ENCODE measurements around the gene CD81.
A peak's percentile ranks its signal among the peaks of the same experiment; 100 is the strongest.

Gene CD81

DNA sequence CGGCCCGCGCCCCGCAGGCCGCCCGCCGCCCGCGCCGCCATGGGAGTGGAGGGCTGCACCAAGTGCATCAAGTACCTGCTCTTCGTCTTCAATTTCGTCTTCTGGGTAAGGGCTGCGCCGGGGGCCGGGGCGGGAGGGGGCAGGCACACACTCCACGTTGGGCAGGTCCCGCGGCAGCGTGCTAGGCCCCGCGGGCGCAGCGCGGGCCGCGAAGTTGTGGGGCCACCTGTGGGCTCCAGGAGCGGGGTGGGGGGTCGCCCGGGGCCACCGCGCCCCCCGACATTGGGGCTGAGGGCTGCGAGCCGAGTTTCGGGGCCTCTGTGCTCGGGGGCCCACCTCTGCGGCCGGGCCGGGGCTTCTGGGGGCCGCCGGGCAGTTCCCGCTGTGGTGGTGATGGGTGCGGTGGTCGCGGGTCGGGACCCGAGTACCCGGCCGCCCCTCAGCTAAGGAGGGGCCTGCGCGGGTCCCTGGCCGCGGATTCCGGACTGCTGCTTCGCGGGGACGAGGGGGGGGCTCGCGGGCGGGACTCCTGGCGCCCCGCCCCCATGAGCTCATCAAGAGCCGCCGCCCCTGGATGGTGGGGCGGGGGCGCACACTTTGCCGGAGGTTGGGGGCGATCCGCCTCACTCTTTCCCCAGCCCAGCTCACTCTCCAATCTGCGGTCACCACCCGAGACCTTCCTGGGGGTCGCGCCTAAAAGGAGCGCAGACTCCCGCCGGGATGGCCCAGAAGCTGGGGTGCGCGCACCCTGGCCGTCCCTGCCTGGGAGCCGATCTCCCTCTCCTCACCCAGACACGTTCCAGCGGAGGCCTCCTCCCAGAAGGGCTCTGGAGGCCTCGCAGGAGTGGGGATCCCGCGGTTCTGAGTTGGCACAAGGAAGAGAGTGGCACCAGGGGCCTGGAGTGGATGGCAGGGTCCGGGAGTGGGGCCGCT lies 667 bp downstream of the CD81 start:
- DNase-seq (ENCODE audit: low spot score) = peak; percentile 35

DNA sequence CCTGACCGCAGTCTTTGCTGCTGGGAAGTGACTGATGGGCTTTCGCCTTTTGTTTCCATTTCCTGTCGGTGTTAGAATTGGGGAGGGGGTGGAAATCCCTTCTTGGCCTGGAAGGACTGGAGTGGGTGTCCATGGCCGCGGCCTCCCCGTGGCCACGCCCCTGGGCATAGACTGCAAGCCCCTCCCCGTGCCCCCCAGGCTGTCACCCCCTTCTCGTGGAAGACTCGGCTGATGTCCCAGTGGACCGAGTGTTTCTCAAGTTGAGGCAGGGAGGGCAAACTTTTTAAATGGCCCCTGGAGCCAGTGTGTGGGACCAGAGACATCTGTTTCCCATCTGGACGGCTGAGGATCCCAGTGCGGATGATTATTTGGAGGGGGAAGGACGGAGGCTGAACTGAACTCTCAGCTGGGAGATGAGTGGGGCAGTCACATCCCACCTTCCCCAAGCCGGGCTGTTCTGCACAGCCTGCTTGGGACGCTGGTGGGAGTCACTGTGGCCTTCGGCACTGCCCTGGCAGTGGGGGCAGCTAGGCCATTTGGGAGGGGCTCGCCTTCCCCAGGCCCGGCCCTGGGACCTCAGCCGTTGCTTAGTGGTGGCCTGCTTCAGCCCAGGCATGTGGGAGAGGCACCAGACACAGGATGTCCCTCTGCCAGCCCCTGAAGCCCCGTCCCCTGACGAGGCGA lies 1.6 kb downstream of the CD81 start:
- DNase-seq (ENCODE audit: low spot score) = no peak

DNA sequence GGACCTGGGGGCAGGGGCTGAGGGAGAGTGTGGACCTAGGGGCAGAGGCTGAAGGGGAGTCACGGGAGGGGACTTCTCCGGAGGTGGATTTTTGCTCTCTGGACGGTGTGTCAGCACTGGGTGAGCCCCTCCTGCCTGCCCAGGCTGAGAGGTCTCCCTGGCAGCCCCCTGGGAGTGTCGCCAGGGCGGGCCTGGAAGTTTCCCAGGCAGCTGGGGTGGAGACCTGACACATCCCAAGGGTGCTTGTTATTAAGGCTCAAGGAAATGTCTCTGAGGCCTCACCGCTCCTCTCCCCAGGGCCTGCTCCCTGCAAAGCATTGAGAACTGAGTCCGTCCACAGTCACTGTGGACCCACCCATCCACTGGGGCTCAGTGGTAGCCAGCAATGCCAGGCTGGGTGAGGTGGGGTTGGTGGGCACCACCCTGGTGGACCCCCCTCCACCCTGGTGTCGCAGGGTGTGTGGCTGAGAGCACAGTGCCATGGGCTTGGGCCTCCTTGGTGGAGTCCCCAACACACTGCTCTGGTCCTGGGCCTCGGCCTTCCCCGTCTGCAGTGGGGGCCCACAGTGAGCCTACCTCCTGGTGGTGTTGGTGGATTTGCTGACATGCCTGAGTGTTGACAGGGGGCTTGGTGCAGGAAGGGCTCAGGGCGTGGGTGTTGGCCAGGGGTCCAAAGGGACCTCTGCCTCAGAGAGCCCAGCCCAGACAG lies 2.5 kb downstream of the CD81 start:
- DNase-seq (ENCODE audit: low spot score) = no peak

DNA sequence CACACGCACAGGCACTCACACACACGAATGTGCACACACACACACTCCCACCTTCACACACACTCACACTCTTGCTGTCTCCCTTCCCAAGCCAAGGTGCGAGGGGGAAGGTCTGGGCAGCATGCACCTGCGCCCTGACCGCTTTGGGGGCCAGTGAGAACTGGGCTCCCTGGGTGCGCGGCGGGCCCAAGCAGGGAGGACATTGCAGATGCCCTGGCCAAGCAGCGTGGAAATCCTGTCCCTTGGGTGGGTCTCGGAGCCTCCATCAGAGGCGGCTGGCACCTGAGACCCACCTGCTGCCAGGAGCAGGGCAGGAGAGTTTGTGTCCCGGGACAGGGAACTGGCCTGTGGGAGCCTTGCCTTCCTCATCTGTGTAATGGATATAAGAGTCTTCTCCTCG lies 3.3 kb downstream of the CD81 start:
- DNase-seq (ENCODE audit: low spot score) = no peak

DNA sequence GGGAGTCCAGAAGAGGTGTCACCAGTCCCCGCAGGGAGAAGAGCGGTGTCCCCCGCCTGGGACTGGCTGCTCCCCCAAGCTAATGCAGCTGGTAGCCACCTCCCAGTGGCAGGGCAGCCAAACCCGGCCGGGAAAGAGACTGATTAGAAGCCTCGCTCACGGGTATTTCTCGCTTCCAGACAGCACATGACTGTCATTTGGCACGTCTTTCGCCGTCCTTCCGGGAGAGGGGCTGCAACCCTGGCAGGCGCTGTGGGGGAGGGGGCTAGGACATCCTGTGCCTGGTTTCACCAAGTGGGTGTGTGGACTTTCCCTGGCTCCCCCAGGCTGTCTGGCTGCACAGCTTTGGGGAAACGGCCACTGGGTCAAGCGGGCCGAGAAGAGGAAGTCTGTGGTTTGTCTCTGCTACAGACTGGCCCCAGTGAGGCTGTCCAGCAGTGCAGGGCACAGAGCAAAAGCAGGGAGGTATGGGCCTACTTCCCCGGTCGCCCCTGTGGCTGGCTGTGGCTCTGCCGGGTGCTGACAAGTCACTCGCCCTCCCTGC lies 3.8 kb downstream of the CD81 start:
- no peak for DNase-seq (ENCODE audit: low spot score)

DNA sequence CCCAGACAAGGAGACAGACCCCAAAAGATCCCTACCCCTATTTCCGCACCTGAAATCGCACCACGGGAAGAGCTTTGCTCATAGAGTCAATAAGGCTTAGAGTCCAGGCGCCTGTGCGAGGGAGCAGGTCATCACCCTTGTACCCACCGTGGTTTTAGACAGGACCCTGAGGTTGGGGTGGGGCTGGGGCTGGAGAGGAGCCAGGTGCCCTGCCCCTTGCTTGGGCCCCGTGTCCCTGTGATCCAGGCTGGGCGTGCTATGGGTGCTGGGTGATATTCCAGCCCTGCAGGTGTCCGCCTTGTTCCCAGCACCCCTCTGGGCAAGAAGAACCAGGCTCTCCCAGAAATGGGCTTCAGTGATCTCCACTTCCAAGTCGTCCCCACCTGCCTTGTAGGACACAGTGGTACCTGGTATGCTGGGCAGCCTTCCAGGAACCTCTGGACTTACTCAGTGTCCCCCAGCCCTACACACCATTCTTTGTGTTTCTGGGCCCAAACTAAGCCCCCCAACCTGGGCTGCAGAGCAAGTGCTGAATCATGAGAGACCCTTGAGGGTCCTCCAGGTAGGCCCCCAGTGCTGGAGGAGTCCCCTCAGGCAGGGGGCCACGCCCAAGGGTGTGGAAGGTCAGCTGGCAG lies 4.5 kb downstream of the CD81 start:
- DNase-seq (ENCODE audit: low spot score) = no peak

DNA sequence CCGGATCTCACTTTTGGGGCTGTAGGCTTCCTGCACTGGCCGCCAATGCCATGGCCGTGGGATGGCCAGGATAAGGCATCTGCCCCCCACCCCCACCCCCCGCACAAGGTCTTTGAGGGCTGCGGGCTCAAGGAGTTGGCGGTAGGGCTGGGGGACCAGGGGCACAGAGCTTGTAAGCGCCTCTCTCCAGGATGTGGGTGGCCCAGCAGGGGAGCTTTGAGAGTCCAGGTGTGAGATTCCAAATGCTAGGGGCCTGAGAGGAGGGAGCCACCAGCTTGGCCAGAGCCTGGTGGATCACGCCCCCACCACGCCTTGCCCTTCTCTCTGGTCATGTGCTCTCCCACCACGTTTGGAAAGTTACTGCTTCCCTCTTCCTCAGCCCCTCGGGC lies 5.0 kb downstream of the CD81 start:
- DNase-seq (ENCODE audit: low spot score) = no peak

DNA sequence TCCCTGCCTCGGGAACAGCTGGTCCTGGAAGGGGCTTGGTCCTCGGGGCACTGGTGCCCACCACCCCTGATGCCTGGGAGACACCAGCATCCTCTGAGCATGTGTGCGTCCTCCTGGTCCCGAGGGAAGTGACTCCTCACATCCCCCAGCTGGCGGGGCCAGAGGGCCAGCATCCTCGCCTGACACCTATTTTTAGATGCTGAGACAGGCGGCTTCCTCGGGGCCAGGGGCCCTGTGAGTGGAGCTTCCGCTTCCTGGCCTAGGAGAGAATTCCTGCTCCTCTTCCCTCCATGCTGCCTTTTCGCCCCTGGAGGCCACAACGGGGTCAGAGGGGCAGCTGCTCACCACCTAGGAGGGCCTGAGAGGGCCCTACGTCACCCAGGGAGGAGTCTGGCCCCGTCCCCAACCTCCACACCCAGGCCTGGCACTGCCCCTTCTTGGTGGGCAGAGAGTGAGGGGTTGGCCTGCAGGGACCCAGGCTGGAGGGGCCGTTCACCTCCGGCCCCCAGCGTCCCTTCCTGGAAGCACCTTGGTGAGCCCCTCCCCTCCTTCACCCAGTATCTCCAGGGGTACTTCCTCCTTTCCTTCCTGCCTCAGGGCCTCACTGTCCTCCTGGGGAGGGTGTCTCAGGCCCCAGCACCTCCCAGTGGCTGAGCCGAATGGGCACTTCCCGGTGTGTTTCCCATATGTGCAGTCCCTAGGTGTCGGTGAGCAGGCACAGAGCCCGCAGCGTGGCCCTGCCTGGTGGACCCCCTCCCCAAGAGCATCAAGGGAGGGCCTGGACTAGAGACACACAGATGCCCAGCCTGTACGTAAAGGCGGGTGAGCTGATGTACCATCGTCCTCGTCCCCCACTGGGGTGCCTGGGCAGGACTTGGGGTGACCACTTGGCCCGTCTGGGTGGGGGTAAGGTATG lies 6.1 kb downstream of the CD81 start:
- DNase-seq (ENCODE audit: low spot score) = no peak

DNA sequence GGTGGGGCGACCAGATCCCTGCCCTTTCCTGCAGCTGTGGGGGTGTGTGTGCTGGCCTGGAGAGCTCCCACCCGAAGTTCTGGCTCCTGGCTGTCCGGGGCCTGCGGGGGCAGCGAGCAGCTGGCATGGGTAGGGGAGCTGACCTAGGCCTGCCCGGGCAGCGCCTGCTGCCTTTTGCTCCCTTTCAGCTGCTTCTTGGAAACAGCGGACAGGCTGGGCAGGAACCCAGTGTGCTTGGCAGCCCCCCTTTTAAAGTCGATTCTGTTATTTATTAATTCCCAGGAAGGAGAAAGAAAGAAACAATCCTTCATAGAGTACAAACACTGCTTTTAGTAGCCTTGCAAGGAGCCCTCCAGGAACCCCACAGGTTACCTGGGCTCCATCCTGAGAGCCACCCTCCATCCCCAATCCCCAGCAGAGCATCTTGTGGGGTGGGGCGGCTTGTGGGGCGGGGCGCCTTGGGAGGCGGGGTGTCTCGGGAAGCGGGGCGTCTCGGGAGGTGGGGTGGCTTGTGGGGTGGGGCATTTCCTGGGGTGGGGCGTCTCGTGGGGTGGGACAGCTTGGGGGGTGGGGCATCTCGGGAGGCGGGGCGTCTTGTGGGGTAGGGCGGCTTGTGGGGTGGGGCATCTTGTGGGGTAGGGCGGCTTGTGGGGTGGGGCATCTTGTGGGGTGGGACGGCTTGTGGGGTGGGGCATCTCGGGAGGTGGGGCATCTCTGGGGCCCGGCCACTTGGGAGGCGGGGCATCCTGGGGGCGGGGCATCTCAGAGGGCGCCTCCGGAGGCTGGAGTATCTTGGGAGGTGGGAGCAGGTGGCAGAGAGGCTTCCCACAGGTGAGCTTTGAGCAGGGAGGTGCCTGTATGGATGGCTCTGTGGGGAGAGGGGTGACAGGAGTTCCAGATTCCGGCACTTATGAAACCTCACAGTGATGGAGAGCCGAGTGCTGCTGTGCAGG lies 7.0 kb downstream of the CD81 start:
- no peak for DNase-seq (ENCODE audit: low spot score)

DNA sequence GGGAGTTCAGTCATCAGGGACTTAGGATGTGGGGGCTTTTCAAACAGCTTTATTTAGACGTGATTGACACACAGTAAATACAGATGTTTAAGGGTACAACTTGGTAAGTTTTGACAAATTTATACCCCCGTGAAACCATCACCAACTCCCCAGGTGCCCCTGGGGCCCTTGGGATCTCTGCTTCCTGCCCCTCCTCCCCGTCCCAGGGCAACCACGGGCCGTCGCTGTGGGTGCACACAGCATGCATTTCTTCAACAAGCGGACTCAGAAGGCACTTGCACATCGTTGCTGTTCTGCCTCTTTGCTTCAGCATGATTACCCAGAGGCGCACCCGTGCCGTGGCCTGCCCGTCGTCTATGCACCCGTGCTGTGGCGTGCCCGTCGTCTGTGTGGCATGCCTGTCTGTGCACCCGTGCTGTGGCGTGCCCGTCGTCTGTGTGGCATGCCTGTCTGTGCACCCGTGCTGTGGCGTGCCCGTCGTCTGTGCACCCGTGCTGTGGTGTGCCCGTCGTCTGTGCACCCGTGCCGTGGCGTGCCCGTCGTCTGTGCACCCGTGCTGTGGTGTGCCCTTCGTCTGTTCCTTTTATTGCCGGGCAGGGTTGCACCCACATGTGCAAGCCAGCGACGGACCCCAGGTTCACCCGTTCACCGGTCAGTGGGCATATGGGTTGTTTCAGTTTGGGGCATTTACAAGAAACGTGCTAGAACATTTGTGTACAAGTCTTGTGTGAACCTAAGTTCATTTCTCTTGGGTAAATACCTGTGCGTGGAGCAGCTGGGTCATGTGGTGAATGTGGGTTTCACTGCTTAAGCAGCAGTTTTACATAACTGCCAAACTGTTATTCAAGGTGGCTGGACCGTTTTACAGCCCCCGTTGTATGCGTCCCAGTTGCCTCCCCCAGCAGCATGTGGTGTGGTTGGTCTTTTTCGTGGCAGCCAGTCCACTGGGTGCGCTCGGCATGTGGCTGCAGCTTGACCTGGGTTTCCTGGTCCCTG lies 8.3 kb downstream of the CD81 start:
- no peak for DNase-seq (ENCODE audit: low spot score)

DNA sequence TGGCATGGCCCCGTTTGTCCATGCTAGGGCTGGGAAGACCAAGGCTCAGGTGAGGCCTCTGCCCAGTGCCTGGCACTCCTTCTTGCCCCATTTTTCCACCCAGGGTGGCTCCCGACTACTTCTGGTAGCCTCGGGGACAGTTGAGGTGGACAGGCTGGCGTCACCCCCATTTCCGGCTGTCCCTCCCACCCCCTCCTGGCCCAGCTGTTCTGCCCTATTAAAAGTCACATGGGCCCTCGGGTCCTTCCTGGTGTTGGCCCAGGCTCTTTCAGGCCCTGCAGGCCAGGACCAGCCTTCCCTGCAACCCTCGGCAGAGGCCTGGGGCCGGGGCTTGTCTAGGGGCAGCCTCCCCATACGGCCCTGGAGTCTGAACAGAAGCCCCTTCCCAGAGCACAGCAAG lies 9.5 kb downstream of the CD81 start:
- DNase-seq (ENCODE audit: low spot score) = no peak

DNA sequence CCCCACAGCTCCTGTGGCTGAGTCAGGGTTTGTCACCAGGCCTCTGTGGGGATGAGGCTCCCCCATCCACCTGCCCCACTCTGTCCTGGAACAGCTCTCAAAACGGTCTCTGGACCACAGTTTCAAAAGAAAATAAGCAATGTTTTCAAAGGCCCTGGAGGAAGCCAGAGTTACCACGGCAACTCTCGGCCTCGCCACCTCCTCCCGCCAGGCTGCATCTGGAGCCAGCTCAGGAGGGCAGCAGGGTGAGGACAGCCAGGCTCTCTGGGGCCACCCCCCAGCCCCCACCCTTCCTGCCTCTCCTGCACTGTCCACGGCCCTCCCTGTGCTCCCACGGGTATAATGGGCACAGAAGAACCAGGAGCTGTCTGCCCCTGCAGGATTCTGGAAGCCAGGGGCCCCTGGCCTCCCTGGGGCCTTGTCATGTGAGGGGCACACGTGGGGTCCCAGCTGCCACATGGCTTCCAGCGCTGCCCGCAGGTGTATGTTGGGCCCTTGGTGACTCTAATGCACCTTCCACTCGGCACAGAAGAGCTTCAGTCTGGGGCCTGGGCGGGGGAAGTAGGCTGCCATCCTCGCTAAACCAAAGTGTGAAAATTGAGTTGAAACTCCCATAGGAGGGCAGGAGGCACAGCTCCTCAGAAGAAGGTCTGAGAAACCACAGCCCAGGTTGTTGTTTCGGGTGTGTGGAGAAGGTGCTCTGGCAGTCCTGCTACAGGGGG lies 10.3 kb downstream of the CD81 start:
- no peak for DNase-seq (ENCODE audit: low spot score)

DNA sequence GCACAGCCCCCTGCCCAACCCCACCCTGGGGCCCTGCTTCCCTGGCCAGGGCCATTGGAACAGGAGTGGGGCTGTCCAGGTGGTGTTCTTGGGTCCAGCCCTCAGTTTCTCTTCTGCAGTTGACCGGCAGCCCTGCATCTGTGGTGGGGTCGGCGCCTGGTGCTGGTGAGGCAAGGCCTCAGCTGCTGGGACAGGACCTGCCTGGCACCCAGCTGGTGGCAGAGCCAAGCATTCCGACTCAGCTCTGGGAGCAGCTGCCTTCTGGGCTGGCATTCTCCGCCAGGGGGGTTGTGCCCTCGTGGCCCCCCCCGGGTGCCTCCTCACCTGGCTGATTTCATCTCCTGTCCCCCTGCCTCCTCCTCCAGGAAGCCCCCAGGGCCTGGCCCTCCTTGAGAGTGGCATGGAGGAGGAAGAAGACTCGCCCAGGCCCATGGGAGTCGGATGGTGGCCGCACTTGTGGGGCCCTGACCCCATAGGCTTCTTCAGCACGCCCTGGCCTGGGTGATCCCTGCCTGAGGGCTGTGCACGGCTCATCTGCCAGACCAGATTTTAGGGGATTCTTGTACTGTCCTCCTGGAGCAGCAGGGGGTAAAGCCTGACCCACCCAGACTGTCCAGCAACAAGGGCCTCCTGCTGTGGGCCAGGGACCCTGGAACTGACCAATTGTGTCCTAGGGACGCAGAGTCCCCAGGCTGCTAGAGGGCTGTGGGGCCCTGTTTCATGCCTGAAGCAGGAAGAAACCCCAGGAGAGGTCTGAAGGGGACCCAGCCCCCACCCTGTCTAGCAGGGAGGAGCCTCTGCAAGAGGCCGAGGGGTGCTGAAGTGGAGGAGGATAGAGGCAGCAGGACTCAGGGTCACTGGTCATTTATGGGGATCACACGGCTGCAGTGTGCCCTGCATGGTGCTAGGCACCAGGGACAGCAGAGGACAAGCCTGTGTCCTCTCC lies 11.6 kb downstream of the CD81 start:
- DNase-seq (ENCODE audit: low spot score) = no peak

DNA sequence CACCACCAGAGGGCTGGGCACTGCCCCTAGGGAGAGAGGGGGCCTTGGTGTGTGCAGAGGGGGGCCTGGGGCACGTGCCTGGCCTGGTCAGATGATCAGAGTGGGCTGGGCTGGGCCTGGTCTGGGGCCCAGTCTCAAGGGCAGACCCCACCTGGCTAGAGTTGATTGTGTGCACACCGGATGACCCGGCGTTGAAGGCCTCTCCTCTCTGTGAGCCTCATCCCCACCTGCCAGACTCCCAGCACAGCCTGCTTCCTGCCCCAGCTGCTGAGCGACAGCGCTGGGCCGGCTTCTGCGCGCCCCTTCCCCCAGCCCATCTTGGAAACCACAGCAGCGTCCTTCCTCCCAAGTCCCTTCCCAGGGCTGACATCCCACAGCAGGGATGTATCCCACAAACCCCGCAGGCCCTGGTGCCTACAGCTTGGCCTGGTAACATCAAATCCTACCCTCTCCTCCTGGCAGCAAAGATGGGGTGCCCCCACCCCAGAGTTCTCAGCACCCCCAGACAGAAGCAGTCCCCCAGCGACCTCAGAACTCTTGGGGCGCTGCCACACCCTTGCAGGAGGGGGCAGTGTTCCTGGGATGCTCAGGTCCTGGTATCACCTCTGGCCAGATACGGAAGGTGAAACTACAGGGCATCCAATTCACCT lies 12.4 kb downstream of the CD81 start:
- DNase-seq (ENCODE audit: low spot score) = no peak

DNA sequence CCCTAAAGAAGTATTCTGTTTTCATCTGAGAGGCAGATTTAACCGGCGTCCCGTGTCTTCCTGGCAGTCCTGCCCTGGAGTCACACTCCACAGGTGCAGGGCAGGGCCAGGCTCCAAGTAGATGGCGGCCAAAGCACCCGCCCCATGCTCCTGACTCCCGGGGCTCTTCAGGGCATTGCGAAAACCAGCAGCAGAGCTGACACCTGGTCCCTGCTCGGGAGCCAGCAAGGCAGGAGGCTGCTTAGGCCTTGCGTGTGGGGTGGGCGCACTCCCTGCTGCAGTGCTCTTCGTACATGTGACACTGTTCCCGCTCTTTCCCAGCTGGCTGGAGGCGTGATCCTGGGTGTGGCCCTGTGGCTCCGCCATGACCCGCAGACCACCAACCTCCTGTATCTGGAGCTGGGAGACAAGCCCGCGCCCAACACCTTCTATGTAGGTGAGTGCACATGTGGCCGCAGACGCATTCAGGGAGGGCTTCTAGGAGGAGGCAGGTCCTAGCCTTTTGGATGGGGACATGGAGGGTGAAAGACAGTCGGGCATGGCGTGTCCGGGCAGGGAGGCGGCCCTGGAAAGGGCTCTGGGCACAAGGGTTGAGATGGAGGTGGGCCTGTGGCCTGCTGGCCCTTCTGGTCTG lies 13.1 kb downstream of the CD81 start:
- no peak for DNase-seq (ENCODE audit: low spot score)

DNA sequence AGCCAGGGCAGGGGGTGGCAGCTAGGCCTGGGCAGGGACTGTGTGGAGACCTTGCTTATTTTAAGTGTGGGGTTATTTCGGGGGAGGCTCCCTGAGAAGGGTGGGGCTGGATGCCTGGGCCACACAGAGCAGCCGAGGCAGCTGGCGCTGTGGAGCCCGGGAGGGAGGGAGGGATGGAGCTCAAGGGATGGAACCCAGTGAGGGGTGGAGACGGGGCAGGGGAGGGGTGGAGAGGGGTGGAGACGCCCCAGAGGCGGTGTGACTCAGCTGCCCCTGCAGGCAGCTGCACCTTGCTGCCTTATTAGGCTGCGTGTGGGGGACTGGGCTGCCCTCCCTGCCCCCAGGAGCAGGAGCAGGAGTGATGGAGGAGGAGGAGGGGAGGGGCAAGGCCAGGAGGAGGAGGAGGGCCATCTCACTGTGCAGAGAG lies 13.6 kb downstream of the CD81 start:
- no peak for DNase-seq (ENCODE audit: low spot score)
